HG03159 (cell line): ENCODE data around the gene DOCK3.
"Not testable (repeated sequence)": the region's sequence is repeated elsewhere in the genome, so short reads cannot be mapped to it uniquely, and the experiment has no call there.

Source experiments
- ATAC-seq: cut with Tn5 transposase; IDR thresholded peaks from one replicate; pipeline ENCODE4 v1.9.1; 2021; ENCODE audit warnings: mild to moderate bottlenecking, moderate library complexity; ENCODE audit not compliant: unreplicated experiment

The DOCK3 gene

DNA sequence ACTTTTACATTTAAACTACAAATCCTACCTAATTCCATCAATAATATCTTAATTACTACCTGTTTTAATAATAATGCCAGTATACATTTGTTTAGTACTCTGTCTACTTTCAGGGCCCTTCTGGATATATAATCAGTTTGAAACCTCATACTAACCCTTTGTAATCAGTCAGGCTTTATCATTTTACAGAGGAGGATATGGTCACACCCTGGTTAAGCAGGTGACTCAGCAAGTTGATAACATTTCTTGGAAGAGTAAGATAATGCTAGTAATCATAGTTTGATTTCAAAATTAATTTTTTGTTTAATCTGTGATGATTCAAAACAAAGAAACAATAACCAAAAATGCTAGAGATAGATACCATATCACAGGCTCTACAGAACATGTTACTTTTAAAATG lies 502.2 kb downstream of the DOCK3 start:
- no peak for ATAC-seq

- ATAC-seq, result not testable (repeated sequence)
These were observed 511.7 kb downstream of the DOCK3 start for GRCh38 chr3:51186446-51186845.

DNA sequence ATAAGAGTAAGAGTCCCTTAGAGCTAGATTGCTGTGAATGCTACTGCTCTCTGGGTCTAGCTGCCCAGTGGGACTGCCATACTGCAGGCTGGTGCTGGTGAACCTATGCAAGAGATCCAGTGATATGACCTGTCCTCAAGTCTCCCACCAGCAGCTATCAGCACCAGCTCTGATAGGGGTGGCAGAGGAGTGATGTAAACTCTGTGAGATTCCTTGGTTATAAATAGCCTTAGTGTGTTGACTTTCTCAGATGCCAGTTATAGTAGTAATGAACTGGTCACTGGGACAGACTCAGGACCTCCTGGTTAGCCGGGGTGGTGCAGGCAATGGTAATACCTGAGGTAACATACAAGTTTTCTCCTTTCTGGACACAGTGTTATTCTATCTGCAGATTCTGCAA lies 515.5 kb downstream of the DOCK3 start:
- ATAC-seq, result no peak

- ATAC-seq, result no peak
These were observed 516.1 kb downstream of the DOCK3 start for GRCh38 chr3:51190827-51191226.

DNA sequence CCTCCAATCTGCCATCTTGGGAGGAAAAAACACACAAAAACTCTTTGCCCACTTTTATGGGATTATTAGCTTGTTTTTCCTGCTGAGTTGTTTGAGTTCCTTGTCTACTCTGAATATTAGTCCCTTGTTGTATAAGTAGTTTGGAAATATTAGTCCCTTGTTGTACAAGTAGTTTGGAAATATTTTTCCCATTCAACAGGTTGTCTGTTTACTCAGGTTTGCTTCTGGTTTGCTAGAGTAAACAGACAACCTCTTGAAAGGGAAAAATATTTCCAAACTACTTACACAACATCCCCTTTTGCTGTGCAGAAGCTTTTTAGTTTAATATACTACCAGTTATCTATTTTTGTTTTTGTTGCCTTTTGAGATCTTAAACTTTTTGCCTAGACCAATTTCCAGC lies 517.0 kb downstream of the DOCK3 start:
- ATAC-seq, result no peak

DNA sequence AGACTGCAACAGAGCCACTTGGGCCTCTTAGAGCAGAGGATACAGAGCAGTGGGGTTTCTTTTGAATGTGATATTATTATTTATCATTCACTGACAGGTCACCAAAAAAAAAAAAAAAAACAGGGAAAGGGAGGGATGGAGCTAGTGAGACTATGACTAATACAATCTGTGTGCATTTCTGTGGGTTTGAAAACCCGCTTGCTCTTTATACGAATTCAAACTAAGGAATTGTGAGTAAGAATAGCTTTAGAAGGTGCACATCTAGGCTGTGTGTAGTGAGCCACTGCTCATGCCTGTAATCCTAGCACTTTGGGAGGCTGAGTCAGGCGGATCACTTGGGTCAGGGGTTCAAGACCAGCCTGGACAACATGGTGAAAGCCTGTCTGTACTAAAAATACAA lies 523.8 kb downstream of the DOCK3 start:
- no peak for ATAC-seq

DNA sequence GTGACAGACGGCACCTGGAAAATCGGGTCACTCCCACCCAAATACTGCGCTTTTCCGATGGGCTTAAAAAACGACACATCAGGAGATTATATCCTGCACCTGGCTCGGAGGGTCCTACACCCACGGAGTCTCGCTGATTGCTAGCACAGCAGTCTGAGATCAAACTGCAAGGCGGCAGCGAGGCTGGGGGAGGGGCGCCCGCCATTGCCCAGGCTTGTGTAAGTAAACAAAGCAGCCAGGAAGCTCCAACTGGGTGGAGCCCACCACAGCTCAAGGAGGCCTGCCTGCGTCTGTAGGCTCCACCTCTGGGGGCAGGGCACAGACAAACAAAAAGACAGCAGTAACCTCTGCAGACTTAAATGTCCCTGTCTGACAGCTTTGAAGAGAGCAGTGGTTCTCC lies 524.6 kb downstream of the DOCK3 start:
- not testable (repeated sequence) for ATAC-seq

DNA sequence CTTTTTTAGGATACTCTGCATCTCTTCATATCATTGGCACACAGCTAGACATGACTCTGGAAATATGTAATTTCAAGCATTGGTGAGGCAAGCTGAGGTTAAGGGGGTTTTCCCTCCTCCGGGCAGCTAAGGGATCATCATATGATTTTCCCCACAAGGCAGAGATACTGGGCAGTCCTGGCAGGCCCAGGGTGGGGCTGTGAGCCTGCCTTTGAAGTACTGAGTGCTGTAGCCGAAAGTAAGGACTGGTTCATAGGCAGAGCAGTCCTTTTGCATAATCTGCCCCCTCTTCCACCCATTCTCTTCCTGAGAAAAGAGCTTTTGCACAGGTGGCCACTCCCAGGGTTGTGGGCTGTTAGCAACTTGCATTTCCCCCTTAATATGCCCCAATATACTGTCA lies 541.6 kb downstream of the DOCK3 start:
- no peak for ATAC-seq

DNA sequence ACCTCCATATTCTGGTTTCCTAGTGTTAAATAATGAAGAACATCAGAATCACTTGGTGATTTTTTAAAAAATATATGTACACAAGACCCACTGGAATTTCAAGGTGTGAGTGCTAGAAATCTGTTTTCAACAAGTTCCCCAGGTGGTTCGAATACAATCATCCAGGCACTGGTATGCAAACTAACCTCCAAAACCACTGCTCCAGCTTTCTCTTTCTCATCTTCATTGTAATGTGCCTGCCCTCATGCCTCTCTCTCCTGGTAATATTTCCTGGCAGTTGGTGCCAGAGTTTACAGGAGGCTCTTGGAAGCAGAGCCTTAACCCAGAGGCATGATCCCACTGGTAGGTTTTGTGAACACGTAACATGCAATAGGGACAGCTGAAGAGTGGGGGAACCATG lies 547.2 kb downstream of the DOCK3 start:
- ATAC-seq, result no peak

DNA sequence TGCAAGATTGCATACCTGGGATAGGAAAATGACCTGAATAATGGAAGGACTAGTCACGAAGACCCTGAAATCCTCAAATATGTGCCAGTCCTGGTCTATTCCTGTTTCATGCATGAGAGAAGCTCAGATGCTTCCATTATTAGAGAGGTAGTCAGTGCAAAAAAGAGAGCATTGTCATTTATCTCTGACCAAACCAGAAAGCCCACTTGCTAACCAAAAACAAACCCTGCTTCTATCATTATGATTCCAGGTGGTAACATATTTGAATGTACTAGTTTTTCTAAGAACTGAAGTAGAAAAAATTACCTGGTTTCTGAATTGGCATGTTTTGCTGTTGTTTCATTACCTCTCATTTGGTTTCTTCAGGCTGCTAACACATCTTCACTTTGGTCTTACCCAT lies 549.6 kb downstream of the DOCK3 start:
- no peak for ATAC-seq

DNA sequence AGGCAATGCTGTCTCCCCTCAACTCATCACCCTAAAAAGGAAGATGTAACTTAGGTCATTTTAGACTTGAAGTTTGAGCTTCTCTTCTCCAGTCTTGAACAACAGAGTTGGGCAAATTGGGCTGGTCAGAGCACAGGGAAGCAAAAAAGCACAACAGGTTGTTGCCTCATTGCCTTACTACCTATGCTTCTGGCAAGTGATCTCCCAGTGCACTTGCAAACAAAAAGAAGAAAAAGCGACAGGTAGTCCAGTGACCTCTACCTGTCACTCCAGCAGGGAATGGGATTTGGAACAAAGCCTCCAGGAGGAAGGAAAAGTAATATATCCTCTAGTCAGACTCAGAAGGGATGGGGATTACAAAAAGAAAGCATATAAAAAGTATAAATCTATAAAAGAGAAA lies 550.1 kb downstream of the DOCK3 start:
- ATAC-seq, result no peak

- no peak for ATAC-seq
These were observed 568.2 kb downstream of the DOCK3 start for GRCh38 chr3:51242939-51243338.

DNA sequence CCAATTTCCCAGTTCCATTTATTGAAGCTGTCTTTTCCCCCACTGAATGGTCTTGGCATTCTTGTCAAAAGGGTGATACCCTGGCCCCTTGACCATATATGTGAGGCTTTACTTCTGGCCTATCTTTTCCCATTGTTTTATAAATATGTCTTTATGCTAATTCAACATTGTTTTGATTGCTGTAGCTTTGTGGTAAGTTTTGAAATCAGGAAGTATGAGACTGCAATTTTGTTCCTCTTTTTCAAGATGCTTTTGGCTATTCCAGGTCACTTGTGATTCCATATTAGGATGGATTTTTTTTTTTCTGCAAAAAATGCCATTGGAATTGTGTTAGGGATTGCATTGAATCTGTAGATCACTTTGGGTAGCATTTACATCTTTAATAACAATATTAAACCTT lies 569.2 kb downstream of the DOCK3 start:
- no peak for ATAC-seq

DNA sequence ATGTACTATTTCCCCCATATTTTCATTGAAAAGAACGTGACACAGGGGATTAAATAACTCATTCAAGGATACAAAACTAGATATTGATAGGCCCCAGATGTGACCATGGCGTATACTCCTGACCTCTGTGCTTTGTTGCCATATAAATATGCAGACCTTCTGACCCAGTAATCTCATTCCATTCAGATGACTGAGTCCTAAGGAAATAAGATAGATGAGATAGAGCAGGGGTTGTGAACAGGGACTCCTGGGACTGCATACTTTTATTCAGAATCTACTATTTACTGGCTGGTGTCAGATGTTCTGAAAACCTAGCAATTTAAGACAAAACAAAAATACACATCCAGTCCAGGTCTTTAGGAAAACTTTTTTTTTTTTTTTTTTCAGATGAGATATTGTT lies 571.1 kb downstream of the DOCK3 start:
- ATAC-seq, result no peak

- no peak for ATAC-seq
These were observed 583.1 kb downstream of the DOCK3 start for GRCh38 chr3:51257870-51258269.

DNA sequence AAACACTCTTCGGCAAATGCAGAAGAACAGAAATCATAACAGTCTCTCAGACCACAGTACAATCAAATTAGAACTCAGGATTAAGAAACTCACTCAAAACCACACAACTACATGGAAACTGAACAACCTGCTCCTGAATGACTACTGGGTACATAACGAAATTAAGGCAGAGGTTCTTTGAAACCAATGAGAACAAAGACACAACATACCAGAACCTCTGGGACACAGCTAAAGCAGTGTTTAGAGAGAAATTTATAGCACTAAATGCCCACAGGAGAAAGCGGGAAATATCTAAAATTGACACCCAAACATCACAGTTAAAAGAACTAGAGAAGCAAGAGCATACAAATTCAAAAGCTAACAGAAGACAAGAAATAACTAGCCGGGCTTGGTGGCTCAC lies 589.4 kb downstream of the DOCK3 start:
- ATAC-seq, result not testable (repeated sequence)

DNA sequence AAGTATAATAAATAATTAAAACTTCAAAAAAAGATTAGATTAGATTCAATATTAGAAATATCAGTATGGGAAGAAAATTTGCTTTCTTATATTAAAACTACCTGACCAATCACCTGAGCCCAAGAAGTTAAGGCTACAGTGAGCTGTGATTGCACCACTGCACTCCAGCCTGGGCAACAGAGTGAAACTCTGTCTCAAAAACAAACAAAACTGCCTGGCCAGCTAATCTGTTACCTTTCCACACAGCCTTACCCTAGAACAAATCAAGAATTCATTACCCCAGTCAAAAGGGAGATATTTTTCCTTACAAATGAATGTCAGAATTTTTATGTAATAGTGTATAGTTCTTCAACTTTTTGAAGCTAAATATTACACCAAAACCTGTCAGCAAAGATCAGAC lies 593.4 kb downstream of the DOCK3 start:
- no peak for ATAC-seq

- no peak for ATAC-seq
These were observed 594.7 kb downstream of the DOCK3 start for GRCh38 chr3:51269466-51269865.

GRCh38 chr3:51270559-51270958 lies 595.8 kb downstream of the DOCK3 start:
- ATAC-seq, result no peak

GRCh38 chr3:51271172-51271571 lies 596.4 kb downstream of the DOCK3 start:
- no peak for ATAC-seq

- no peak for ATAC-seq
These were observed 599.3 kb downstream of the DOCK3 start for GRCh38 chr3:51274052-51274451.

DNA sequence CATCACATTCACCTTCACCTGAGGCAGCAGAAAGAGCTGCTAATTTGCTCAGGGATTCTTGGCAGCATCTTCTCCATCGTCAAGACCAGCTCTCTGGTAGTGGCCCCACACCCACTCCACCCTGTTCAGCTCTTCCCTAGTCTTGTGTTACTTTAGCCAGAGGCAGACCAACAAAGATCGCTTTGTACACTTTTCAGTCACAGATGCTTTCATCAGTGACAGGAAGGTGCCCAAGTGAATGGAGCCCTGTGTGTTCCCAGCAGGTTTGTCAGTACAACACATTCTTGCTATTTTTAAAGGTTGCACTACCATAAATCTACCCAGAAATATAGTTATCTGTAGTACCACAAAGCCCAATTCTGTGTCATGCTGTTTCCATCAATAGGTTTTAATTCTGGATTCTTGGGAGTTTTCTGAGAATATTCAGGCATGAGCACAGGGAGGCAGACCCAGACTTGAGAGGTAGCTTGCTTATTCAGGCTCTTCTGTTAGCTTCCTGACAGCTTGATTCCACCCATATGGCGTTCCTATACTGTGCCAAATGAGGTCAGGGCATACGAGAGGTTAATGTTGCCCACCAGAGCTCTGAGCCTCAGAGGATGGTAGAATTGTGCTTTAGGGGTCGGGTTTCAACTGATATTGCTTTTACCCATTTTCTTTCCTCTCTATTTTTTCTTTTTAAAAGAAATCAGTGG lies 600.5 kb downstream of the DOCK3 start:
- ATAC-seq, result no peak

DNA sequence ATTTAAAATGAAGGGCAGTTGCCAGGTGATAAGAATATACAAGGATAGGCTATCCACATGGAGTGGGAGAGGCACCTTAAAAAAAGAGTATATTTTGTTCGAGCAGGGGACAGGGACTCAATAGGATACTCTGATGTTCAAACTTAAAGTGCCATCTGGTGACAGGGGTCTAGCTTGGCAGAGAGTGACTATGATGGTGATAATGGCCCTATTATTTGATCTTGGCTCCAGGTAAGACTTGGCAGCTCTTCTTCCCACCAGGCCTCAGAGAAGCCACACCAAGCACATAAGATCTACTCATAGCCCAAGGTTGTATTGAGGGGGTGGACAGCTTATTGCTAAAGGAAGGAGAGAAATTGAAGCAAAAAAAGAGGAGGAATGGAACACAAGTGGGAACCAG lies 601.3 kb downstream of the DOCK3 start:
- no peak for ATAC-seq
